Cardiac fibroblast (primary cell): ENCODE data around the gene FER.

ENCODE experiments used
- DNase-seq, 2 donors: peaks; one replicate each; pipeline versions ENCODE4 v3.0.0 to v3.0.0-alpha.2; 2010; ENCODE audit warnings: low read depth in 2 of 2
- H3K4me3 ChIP-seq, 2 donors: replicated peaks in 1 of 2; 1 replicate in 1 of 2; 2 replicates in 1 of 2; pipeline ENCODE4 v1.5.1; 2011; ENCODE audit warnings: low read depth in 2 of 2, low read length in 2 of 2, mild to moderate bottlenecking in 2 of 2, moderate library complexity in 1 of 2
- TF ChIP-seq, protein P1 (sequence below): IDR thresholded peaks from one replicate; pipeline ENCODE4 v1.5.1; 2011; ENCODE audit warnings: low read depth, mild to moderate bottlenecking, low read length, inconsistent platforms

Gene FER

DNA sequence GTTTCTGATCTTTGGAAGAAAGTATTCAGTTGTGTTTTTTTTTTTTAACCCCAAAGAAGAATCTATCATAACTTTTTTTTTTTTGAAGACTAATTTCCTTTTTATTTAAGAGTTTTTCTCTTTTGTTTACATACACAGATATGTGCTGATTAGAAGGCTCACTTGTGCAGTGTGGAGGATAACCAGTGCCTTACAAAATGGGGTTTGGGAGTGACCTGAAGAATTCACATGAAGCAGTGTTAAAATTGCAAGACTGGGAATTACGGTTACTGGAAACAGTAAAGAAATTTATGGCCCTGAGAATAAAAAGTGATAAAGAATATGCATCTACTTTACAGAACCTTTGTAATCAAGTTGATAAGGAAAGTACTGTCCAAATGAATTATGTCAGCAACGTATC, 50.3 kb downstream of the FER start:
- no peak overlapping the region for H3K4me3 ChIP-seq
- TF ChIP-seq, protein P1, sequence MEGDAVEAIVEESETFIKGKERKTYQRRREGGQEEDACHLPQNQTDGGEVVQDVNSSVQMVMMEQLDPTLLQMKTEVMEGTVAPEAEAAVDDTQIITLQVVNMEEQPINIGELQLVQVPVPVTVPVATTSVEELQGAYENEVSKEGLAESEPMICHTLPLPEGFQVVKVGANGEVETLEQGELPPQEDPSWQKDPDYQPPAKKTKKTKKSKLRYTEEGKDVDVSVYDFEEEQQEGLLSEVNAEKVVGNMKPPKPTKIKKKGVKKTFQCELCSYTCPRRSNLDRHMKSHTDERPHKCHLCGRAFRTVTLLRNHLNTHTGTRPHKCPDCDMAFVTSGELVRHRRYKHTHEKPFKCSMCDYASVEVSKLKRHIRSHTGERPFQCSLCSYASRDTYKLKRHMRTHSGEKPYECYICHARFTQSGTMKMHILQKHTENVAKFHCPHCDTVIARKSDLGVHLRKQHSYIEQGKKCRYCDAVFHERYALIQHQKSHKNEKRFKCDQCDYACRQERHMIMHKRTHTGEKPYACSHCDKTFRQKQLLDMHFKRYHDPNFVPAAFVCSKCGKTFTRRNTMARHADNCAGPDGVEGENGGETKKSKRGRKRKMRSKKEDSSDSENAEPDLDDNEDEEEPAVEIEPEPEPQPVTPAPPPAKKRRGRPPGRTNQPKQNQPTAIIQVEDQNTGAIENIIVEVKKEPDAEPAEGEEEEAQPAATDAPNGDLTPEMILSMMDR: no peak
- DNase-seq: no peak

DNA sequence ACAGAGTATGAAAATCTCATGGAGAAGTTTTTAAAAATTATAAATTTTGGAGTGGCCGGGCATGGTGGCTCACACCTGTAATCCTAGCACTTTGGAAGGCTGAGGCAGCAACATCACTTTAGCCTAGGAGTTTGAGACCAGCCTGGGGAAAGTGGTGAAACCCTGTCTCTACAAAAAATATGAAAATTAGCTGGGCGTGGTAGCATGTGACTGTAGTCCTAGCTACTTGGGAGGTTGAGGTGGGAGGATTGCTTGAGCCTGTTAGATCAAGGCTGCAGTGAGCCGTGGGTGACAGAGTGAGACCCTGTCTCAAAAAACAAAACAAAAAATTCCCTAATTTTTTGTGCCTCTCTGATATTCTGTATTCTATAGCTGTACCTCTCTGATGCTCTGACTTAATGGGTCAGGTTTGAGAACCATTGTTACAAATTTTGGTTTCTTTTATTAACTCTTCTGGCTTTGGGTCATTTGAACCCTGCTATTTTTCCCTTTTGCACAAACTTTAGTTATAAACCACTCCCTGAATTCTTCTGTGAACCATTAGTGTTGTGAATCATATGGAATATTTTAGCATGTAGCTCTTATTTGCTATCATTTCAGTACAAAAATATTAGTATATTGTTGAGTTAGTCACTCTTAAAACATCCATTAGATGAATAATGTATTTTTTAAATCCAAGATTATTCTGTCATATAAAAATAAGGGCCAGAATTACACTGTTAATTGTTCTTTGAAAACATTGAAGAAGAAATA, 51.0 kb downstream of the FER start:
- no peak overlapping the region for H3K4me3 ChIP-seq
- TF ChIP-seq, protein P1: no peak
- DNase-seq: peak in 1 of 2 donors; percentile 61

DNA sequence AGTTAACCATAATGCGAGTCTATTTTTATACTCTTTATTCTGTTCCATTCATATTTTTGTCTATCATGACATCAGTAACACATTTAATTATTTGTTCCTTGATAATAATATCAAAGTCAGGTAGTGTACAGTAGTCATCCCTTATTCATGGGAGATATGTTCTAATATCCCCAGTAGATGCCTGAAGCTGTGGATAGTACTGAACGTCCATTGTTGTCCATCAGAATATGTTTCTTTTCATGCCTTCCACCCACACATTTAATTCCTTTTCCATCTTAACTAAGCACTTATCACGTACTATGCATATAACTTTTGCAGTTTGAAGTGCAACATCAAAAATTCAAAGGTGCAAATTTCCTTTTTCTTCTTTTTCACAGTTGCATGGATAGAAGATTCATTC, 53.6 kb downstream of the FER start:
- peak overlapping the region in 1 of 2 donors; percentile 16 for H3K4me3 ChIP-seq
- DNase-seq: no peak
- TF ChIP-seq, protein P1: no peak

DNA sequence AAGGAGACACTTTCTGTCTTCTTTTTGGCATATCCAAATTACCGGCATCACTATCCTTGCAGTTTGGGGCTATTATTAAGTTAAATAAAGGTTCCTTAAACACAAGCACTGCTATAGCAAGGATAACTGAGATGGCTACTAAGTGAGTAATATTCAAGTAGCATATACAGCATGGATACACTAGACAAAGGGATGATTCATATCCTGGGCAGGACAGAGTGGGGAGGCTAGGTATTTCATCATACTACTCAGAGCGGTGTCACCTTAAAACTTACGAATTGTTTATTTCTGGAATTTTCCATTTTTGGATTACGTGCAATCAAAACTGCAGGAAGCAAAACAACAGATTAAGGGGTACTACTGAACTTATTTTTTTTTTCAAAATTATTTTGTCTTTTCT, 54.1 kb downstream of the FER start:
- H3K4me3 ChIP-seq: peak overlapping the region in 1 of 2 donors; percentile 16
- DNase-seq: peak; percentile 89 to 96
- TF ChIP-seq, protein P1: no peak

DNA sequence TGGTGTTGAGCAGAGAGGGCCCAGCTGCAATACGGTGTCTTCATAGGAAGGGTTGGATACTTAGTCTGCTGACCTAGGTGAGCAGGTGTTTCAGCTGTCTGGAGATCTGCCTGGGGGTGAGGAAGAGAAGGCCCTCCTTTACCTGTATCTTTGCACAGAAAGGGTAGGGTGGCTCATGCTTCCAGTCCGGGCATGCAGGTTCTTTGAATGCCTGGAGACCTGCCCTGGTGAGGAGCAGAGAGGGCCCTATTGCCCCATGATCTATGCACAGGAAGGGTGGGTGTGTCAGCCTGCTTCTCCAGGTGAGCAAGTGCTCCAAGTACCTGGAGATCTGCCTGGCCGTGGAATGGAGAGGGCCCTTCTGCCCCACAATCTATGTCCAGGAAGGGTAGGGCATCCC, 63.0 kb downstream of the FER start:
- TF ChIP-seq, protein P1: no peak
- DNase-seq: no peak
- no peak overlapping the region for H3K4me3 ChIP-seq

DNA sequence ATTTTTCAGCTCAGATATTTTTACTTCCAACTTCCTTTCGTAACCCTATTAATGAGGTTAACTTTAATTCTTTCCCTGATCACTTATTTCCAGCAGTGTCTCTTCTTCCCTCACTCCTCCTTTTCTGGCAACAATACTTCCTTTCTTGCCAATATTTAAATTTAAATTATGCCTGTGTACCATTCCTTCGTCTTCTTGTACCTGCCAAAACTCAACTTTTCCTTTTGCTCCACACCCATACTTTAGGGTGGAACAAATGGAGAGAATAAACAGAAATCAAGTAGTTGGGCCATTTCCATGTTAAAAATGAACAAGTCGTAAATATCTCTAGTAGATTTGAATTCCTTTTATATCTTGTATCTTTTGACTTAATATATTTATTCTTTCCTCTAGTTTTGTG, 66.0 kb downstream of the FER start:
- TF ChIP-seq, protein P1: no peak
- DNase-seq: no peak
- no peak overlapping the region for H3K4me3 ChIP-seq

DNA sequence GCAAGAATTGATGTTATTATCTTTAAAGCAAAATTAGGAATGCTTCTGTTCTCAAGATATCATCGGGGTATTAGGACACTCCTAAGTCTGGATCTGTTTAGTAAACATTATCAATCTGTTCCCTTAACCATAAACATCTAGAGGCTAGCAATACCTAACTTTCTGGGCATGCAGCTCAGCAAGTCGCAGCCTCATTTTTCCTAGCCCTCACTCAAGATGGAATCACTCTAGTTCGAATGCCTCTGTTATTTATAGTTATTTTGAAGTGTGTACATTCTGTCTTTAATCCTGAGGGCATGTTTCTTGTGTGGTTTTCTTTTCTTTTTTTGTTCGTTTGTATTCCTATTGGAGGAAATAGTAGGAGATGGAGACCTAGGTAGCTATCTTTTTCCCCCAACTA, 66.9 kb downstream of the FER start:
- no peak for DNase-seq
- no peak overlapping the region for H3K4me3 ChIP-seq
- TF ChIP-seq, protein P1: no peak
